GM21381 (cell line): Measurements from ENCODE around the gene SLC12A5.

Experiments used
- ATAC-seq: cut with Tn5 transposase; IDR thresholded peaks from one replicate; pipeline ENCODE4 v1.9.1; 2021; ENCODE audit warnings: mild to moderate bottlenecking, moderate library complexity; ENCODE audit not compliant: unreplicated experiment

Gene SLC12A5

GRCh38 chr20:46025376-46025783 is 3.6 kb upstream of the SLC12A5 start:
- no peak for ATAC-seq

DNA sequence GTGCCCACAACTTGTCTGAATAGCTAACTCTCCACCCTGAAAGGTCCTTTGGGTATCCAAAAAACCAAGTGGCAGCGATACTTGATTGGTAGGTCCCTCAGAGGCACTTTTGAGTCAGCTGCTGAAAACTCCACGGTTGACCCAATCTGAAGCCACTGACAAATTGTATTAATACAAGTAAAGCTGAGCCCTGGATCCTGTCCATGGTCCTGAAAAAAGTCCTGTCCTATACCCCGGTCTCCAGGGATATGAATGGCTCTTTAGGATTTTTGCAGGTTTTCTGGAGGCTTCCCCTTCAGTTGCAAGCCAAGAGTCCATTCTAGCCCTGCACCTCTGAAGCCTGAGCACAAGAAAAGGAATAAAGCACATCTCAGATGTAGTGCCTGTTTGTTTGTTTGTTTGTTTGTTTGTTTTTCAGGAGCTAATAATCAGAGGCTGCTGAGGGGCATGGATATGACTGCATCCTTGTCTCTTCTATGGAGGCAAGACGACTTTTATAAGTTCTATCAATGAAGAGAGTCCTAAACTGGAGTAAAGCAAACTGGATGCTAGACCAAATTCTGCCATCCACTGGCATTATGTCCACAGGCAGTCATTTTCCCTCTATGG is 1.7 kb upstream of the SLC12A5 start:
- no peak for ATAC-seq

DNA sequence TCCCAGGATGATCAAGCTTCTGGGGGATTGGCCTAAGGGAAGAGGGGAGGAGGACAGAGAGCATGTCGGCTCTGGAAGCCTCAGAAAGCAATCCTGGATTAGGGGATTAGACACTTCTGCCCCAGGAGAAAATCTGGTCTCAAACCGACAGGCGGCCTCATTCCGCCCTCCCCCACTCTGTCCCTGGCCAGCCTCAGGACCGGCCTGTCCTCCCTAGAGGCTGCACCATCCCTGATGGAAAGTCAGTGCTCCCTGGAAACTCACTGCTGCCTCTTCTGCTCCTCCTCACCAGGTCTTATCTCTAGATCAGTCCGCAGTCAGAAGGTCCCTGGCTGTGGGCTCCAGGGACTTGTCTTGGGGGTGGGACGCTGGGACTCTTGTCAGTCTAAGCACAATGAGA is 905 bp upstream of the SLC12A5 start:
- ATAC-seq: no peak

DNA sequence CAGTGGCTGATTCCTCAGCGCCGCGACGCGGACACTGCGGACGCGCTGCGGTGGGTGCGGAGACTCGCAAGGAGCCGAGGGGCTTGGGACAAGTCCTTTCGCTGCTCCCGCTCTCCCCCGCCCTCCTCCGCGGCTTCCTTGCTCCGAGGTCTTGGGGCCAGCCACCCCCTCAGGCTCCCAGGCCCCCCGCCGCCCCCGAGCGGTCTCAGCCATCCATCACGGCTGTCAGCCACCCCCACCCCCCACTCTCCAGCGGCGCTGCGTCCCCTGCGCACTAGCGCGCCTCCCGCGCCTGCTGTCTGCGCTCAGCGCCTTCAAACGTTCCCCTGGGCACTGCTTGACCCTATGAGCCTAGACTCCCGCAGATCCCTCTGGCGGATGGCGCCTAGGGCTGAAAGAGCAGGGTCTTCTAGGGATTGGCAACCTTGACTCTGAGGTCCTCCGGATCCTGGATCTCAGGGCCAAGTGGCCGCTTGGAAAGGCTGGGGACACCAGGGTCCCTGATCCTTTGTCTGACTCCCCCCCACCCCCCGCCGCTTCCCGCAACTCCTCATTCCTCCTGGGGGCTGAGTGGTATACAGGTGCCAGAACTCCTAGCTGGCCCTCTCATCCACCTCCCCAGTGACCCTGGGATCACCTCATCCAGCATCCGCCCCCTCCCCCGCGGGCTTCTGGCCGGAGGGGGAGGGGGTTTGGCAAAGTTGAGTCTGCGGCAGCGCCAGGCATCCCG is 1.4 kb downstream of the SLC12A5 start:
- no peak for ATAC-seq

- ATAC-seq: no peak
These were observed 2.1 kb downstream of the SLC12A5 start for GRCh38 chr20:46031014-46031569.

DNA sequence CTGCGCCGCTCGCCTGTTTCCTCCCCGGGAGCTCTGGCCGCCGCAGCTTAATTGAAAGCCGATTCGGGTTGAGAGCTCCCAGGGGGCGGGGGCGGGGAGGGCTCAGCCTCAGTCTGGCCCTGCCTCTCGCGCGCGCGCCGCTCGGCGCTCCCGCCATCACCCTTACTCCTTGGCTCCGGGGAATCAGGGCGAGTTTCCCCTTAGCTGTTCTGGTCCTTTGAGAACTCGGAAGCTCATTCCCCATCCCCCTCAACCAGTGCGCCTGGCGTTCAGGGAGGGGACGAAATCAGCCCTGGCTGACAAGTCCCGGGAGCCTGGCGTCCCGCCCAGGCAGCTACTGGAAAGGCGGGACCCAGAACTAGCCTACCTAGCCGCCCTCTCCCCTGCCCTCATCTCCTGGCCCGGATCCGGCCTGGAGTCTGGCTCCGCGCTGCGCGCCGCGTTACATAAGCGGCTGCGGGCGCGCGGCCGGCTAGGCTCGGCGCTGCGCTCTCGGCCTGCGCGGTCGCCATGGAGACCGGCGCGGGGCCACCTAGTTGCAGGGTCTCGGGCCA is 2.8 kb downstream of the SLC12A5 start:
- ATAC-seq: no peak

- no peak for ATAC-seq
These were observed 5.0 kb downstream of the SLC12A5 start for GRCh38 chr20:46034039-46034438.

DNA sequence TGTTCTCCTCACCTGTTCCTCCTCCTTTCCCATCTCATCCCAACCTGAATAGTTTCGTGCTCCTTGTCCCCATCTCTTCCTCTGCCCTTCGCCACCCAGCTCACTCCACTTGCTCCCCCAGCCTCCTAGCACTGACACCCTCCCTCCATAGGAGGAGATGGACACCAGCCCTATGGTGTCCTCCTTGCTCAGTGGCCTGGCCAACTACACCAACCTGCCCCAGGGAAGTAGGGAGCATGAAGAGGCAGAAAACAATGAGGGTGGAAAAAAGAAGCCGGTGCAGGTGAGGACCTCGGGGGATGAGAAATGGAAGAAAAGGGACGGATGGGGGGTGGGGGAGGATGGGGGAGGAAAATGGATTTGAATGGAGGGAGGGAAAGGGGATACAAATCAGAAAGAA is 6.2 kb downstream of the SLC12A5 start:
- no peak for ATAC-seq

DNA sequence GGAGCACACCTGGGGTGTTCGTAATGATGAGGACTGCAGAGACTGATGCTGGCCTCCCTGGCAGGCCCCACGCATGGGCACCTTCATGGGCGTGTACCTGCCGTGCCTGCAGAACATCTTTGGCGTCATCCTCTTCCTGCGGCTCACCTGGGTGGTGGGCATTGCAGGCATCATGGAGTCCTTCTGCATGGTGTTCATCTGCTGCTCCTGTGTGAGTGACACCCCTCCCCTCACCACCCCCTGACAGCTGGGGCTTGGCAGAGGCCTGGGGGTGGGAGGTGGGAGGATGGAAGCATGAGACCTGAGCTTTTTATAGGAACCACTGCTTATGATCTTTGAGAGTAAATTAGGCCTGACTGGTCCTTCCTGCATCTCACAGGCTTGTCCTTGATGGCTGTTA is 6.7 kb downstream of the SLC12A5 start:
- ATAC-seq: no peak

GRCh38 chr20:46036370-46036769 is 7.4 kb downstream of the SLC12A5 start:
- no peak for ATAC-seq

DNA sequence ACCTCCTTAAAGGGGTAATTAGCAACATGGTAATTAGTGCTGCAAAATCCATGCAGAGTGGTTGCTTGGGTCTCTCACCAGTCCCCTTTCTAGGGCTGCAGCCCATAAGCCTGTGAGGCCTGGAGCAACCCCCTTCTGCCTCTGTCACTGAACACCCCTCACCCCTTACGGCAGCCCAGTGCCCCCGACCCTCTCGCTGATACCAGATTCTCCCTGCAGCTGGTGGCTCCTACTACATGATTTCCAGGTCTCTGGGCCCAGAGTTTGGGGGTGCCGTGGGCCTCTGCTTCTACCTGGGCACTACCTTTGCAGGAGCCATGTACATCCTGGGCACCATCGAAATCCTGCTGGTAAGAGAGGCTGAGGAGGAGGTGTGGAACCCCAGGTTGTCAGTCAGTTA is 8.0 kb downstream of the SLC12A5 start:
- ATAC-seq: no peak

GRCh38 chr20:46040902-46041535 is 12.0 kb downstream of the SLC12A5 start:
- ATAC-seq: no peak

GRCh38 chr20:46043556-46043955 is 14.5 kb downstream of the SLC12A5 start:
- no peak for ATAC-seq

DNA sequence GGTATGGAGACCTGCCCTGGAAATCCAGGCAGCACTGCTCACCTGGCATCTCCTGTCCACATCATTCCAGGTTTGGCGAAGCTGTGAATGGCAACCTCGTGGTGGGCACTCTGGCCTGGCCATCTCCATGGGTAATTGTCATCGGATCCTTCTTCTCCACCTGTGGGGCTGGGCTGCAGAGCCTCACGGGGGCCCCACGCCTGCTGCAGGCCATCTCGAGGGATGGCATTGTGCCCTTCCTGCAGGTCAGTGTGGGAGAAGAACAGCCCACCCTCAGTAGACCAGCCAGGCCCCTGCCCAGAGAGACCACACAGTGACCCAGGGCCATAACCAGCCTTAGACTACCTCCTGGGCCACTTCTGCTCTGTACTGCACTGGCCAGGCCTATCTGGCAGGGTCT is 15.9 kb downstream of the SLC12A5 start:
- ATAC-seq: no peak

DNA sequence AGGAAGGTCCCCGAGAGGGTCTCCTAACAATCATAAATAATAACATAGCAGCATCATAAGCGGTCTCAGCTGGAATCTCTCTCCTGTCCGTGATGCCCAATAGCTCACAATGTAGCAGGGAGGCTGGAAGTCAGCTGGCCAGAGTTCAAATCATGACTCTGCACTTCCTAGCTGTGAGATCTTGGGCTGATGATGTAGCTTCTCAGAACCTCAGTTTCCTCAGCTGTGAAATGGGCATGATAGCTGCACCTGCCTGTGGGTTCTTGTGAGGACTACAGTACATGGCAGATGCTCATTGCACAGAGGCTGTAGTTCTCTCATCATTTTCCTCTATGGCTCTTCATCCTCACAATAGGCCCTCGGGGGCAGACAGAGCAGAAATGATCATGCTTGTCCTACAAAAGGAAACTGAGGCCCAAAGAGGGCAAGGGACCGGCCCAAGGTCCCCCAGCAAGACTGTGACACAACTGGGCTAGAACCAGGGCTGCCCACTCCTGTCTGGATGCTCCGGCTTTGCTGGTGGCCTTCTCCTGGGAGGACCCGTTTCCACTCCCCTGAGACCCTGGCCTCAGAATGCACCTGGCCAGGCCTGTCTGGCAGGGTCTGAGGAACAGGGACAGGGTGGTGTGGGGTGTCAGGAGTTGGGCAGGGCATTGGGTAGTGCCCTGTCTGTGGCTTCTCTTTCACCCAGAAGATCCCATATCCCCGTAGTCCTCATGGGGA is 17.7 kb downstream of the SLC12A5 start:
- ATAC-seq: no peak

DNA sequence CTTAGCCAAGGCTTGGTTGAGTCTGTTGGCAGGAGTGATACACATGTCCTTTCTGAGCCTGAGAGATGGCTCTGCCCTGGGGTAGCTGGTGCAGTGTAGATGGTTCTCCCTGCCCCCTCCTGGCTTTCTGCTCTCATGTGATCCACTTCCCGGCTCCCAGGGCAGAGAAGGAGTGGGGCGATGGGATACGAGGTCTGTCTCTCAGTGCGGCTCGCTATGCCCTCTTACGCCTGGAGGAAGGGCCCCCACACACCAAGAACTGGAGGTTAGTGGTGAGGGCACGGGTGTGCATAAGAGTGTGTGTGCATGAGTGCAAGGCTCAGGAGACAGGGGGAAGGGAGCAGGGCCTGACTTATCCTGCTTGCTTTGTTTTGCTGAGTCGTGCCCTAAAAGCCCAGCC is 18.8 kb downstream of the SLC12A5 start:
- ATAC-seq: no peak

DNA sequence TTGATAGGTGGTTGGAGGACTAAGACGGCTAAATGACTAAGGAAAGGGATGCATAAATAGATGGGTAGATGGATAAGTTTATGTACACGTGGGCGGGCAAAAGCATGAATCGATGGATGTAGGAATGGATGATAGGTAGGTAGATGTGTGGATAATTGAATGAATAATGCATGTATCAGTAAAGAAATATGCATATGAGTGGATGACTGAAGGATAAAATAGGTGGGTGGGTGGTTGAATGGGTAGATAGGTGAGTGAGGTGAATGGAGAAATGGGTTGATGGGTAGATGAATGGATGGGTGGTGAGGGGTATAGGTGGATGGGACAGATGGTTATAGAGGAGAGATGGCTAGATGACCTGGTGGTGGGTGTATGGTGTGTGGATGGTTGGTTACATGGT is 20.2 kb downstream of the SLC12A5 start:
- ATAC-seq: no peak

GRCh38 chr20:46049815-46050214 is 20.8 kb downstream of the SLC12A5 start:
- no peak for ATAC-seq

- no peak for ATAC-seq
These were observed 21.4 kb downstream of the SLC12A5 start for GRCh38 chr20:46050444-46050843.

GRCh38 chr20:46050885-46051284 is 21.9 kb downstream of the SLC12A5 start:
- ATAC-seq: no peak
